HG02852 (cell line): ENCODE measurements around the gene TARP.
"Not testable (repeated sequence)": the region's sequence is repeated elsewhere in the genome, so short reads cannot be mapped to it uniquely, and the experiment has no call there.

Experiments
- ATAC-seq: cut with Tn5 transposase; IDR thresholded peaks from one replicate; pipeline ENCODE4 v1.9.1; 2021; ENCODE audit warnings: mild to moderate bottlenecking, moderate library complexity; ENCODE audit not compliant: unreplicated experiment

TARP gene

GRCh38 chr7:38263274-38263673 is 10.2 kb downstream of the TARP start:
- ATAC-seq: not testable (repeated sequence)

- ATAC-seq: no peak
Observed at GRCh38 chr7:38262545-38262944, 10.9 kb downstream of the TARP start.

- ATAC-seq: not testable (repeated sequence)
Observed at GRCh38 chr7:38262026-38262425, 11.4 kb downstream of the TARP start.

- ATAC-seq: not testable (repeated sequence)
Observed at GRCh38 chr7:38261601-38262000, 11.8 kb downstream of the TARP start.

GRCh38 chr7:38259157-38259556 is 14.3 kb downstream of the TARP start:
- ATAC-seq: not testable (repeated sequence)

- no peak for ATAC-seq
Observed at GRCh38 chr7:38257350-38257677, 16.1 kb downstream of the TARP start.

GRCh38 chr7:38249849-38250248 is 23.6 kb downstream of the TARP start:
- peak; percentile 81 for ATAC-seq

GRCh38 chr7:38248069-38248567 is 25.3 kb downstream of the TARP start:
- ATAC-seq: no peak

GRCh38 chr7:38245409-38245977 is 27.9 kb downstream of the TARP start:
- ATAC-seq: no peak

GRCh38 chr7:38244516-38244915 is 28.9 kb downstream of the TARP start:
- no peak for ATAC-seq

- ATAC-seq: not testable (repeated sequence)
Observed at GRCh38 chr7:38243345-38243744, 30.1 kb downstream of the TARP start.

GRCh38 chr7:38242814-38243213 is 30.6 kb downstream of the TARP start:
- ATAC-seq: no peak

GRCh38 chr7:38241071-38241470 is 32.4 kb downstream of the TARP start:
- no peak for ATAC-seq

- ATAC-seq: not testable (repeated sequence)
Observed at GRCh38 chr7:38239129-38239528, 34.3 kb downstream of the TARP start.

- no peak for ATAC-seq
Observed at GRCh38 chr7:38235606-38236005, 37.8 kb downstream of the TARP start.

GRCh38 chr7:38234759-38235158 is 38.7 kb downstream of the TARP start:
- ATAC-seq: not testable (repeated sequence)

GRCh38 chr7:38232502-38233366 is 40.7 kb downstream of the TARP start:
- ATAC-seq: peak; percentile 77

GRCh38 chr7:38229884-38230642 is 43.4 kb downstream of the TARP start:
- ATAC-seq: no peak

- ATAC-seq: no peak
Observed at GRCh38 chr7:38229386-38229785, 44.0 kb downstream of the TARP start.

GRCh38 chr7:38224392-38224791 is 49.0 kb downstream of the TARP start:
- ATAC-seq: no peak

GRCh38 chr7:38223306-38223705 is 50.1 kb downstream of the TARP start:
- ATAC-seq: no peak
